IMR-90 (cell line): Measurements from ENCODE around the gene WNT11. TPM values are rescaled to one million over a fixed set of nuclear protein-coding genes. Genes with fewer than 3 reads are reported as not detected.
"Not testable (repeated sequence)": the region's sequence is repeated elsewhere in the genome, so short reads cannot be mapped to it uniquely, and the experiment has no call there.

ENCODE experiments used
- ATAC-seq: fragments of 200-7000 bp; cut with Tn5 transposase; 2 replicates; pipeline ENCODE4 v1.9.1; 2020; ENCODE audit warnings: low read depth, mild to moderate bottlenecking, moderate library complexity
- BruUV-seq: library from RNA; stranded (reverse); fragments of 400-500 nt; replicated peaks from 2 replicates; lab custom pipeline; 2021; lab: Mats Ljungman, UMichigan
- CTCF ChIA-PET: fragments of 300-600 bp; formaldehyde crosslinking; extraction: SDS; loops from one replicate; lab custom pipeline; 2021; ENCODE audit warnings: antibody characterized with exemption; lab: Yijun Ruan, JAX
- POLR2A ChIA-PET: fragments of 300-600 bp; sonication (Branson Sonifier 250); formaldehyde crosslinking; loops from one replicate; lab custom pipeline; 2022; ENCODE audit warnings: antibody characterized with exemption; ENCODE audit not compliant: unreplicated experiment; lab: Charles Lee
- DNase-seq: peaks from one replicate; pipeline ENCODE4 v3.0.0; 2013
- H2AFZ ChIP-seq: replicated peaks from 2 replicates; pipeline ENCODE3; 2013; ENCODE audit warnings: low read length, mild to moderate bottlenecking; ENCODE audit not compliant: poor library complexity
- H2AK5ac ChIP-seq: 2 replicates; pipeline ENCODE4 v1.6.1; 2013; ENCODE audit warnings: low read depth, low read length, inconsistent platforms
- H2AK9ac ChIP-seq: replicated peaks from 2 replicates; pipeline ENCODE3; 2013; ENCODE audit warnings: mild to moderate bottlenecking, low read depth, low read length, moderate library complexity; ENCODE audit not compliant: poor library complexity
- H2BK120ac ChIP-seq: 2 replicates; pipeline ENCODE4 v1.6.1; 2013; ENCODE audit warnings: low read depth, low read length, inconsistent platforms
- H2BK15ac ChIP-seq: 3 replicates; pipeline ENCODE4 v1.6.1; 2013; ENCODE audit warnings: low read depth, low read length, inconsistent platforms
- H2BK20ac ChIP-seq: 2 replicates; pipeline ENCODE4 v1.6.1; 2013; ENCODE audit warnings: low read depth, mild to moderate bottlenecking, inconsistent platforms, low read length, moderate library complexity
- H2BK5ac ChIP-seq: 2 replicates; pipeline ENCODE4 v1.6.1; 2013; ENCODE audit warnings: mild to moderate bottlenecking, low read depth, low read length, inconsistent platforms; ENCODE audit not compliant: poor library complexity, severe bottlenecking
- H3K14ac ChIP-seq: replicated peaks from 2 replicates; pipeline ENCODE4 v1.6.1; 2013; ENCODE audit warnings: low read depth, low read length, inconsistent platforms
- H3K18ac ChIP-seq: 2 replicates; pipeline ENCODE4 v1.6.1; 2013; ENCODE audit warnings: low read depth, low read length, control low read depth
- H3K23ac ChIP-seq: 2 replicates; pipeline ENCODE4 v1.6.1; 2013; ENCODE audit warnings: low read depth, low read length, inconsistent platforms
- H3K27ac ChIP-seq: 2 replicates; pipeline ENCODE4 v1.5.1; 2013; ENCODE audit warnings: mild to moderate bottlenecking, control low read depth, low read length; ENCODE audit not compliant: insufficient read depth
- H3K27me3 ChIP-seq: 2 replicates; pipeline ENCODE4 v1.6.1; 2013; ENCODE audit warnings: low read length; ENCODE audit not compliant: control insufficient read depth, insufficient read depth
- H3K36me3 ChIP-seq: 2 replicates; pipeline ENCODE4 v1.6.1; 2013; ENCODE audit warnings: low read length, mixed read lengths; ENCODE audit not compliant: control insufficient read depth, insufficient read depth
- H3K4ac ChIP-seq: 2 replicates; pipeline ENCODE4 v1.6.1; 2013; ENCODE audit warnings: low read depth, low read length, inconsistent platforms
- H3K4me1 ChIP-seq: 2 replicates; pipeline ENCODE4 v1.6.1; 2013; ENCODE audit warnings: low read length, mixed read lengths; ENCODE audit not compliant: control insufficient read depth, insufficient read depth
- H3K4me2 ChIP-seq: 2 replicates; pipeline ENCODE4 v1.6.1; 2013; ENCODE audit warnings: low read depth, mild to moderate bottlenecking, control low read depth, low read length, moderate library complexity
- H3K4me3 ChIP-seq: 2 replicates; pipeline ENCODE4 v1.5.1; 2013; ENCODE audit warnings: low read depth, mild to moderate bottlenecking, control low read depth, low read length, moderate library complexity; ENCODE audit not compliant: insufficient read depth
- H3K56ac ChIP-seq: 2 replicates; pipeline ENCODE4 v1.6.1; 2013; ENCODE audit warnings: low read length, inconsistent platforms; ENCODE audit not compliant: insufficient read depth; ENCODE audit errors: extremely low read depth
- H3K79me1 ChIP-seq, 2 experiments: 2 replicates each; pipeline ENCODE4 v1.6.1; 2013; ENCODE audit warnings: low read length in 2 of 2, inconsistent platforms in 1 of 2, low read depth in 1 of 2
- H3K9ac ChIP-seq: 2 replicates; pipeline ENCODE4 v1.6.1; 2013; ENCODE audit warnings: low read depth, low read length, control low read depth
- H3K9me1 ChIP-seq: 2 replicates; pipeline ENCODE4 v1.6.1; 2013; ENCODE audit warnings: low read length, inconsistent platforms; ENCODE audit not compliant: insufficient read depth
- H3K9me3 ChIP-seq: 2 replicates; pipeline ENCODE4 v1.6.1; 2013; ENCODE audit warnings: low read length; ENCODE audit not compliant: control insufficient read depth, insufficient read depth
- H4K20me1 ChIP-seq: 2 replicates; pipeline ENCODE4 v1.6.1; 2013; ENCODE audit warnings: low read length, inconsistent platforms; ENCODE audit not compliant: insufficient read depth
- H4K5ac ChIP-seq: 2 replicates; pipeline ENCODE4 v1.6.1; 2013; ENCODE audit warnings: mild to moderate bottlenecking, low read depth, low read length, control low read depth
- H4K8ac ChIP-seq, 2 experiments: 2 replicates each; pipeline ENCODE4 v1.6.1; 2013; ENCODE audit warnings: low read depth in 2 of 2, low read length in 2 of 2, control low read depth in 1 of 2, inconsistent platforms in 1 of 2
- H4K91ac ChIP-seq: 2 replicates; pipeline ENCODE4 v1.6.1; 2013; ENCODE audit warnings: low read depth, low read length, inconsistent platforms; ENCODE audit not compliant: insufficient read depth
- WGBS, 2 experiments: methylation state at CpG; one replicate each; pipeline versions ENCODE4 v1.1.5 to v1.1.7; 2013; ENCODE audit warnings: missing lambda C conversion rate in 2 of 2; ENCODE audit not compliant: insufficient read length in 1 of 2; ENCODE audit errors: extremely low coverage in 2 of 2; 5-methylcytosine and 5-hydroxymethylcytosine counted together
- dilution Hi-C: fragments of 300-500 bp; cut with HindIII; formaldehyde crosslinking; loops from one replicate; pipeline ENCODE4 v1.14.3; 2018; ENCODE audit warnings: low sequenced_read_pairs; ENCODE audit not compliant: unreplicated experiment
- in situ Hi-C: fragments of 300-500 bp; cut with MboI; formaldehyde crosslinking; loops from 3 replicates; pipeline ENCODE4 v1.14.3; 2019; ENCODE audit warnings: low sequenced_read_pairs, inconsistent platforms, mixed read lengths
- intact Hi-C: fragments of 100-400 bp; cut with micrococcal nuclease; formaldehyde crosslinking; loops from 2 replicates; pipeline ENCODE4 v1.10.0; 2022
- polyA plus RNA-seq, 3 experiments: library from polyadenylated mRNA; depleted of rRNA; stranded (reverse); fragments of >200 nt; gene quantifications; 2 replicates each; pipeline ENCODE4 v1.2.3, GENCODE V29; 2012; ENCODE audit warnings: low replicate concordance in 1 of 3
- total RNA-seq: library from RNA; depleted of rRNA; stranded (reverse); fragments of >200 nt; gene quantifications from 2 replicates; pipeline ENCODE4 v1.2.3, GENCODE V29; 2012

Gene WNT11
- total and polyA plus RNA-seq, 2 of the 4 experiments (the other 2 are of a cell fraction) = 0.10 TPM; not detected in 1

- H2AK9ac ChIP-seq, H2BK5ac ChIP-seq, intact Hi-C loops, BruUV-seq, H3K18ac ChIP-seq, H2BK120ac ChIP-seq, H4K91ac ChIP-seq, H3K27ac ChIP-seq, H2AK5ac ChIP-seq, H2BK20ac ChIP-seq, H3K9me3 ChIP-seq, H3K4me1 ChIP-seq, H3K79me1 ChIP-seq, H3K4me2 ChIP-seq, H4K8ac ChIP-seq, ATAC-seq, dilution Hi-C loops, H3K9ac ChIP-seq, H2BK15ac ChIP-seq, H3K23ac ChIP-seq, CTCF ChIA-PET, DNase-seq, in situ Hi-C loops, POLR2A ChIA-PET, H3K4ac ChIP-seq, H3K56ac ChIP-seq, H3K36me3 ChIP-seq, H3K4me3 ChIP-seq, H3K9me1 ChIP-seq, H4K5ac ChIP-seq, H3K14ac ChIP-seq, H2AFZ ChIP-seq, H4K20me1 ChIP-seq: not testable (repeated sequence)
- 95% methylated on average over 3 of the region's 6 CpGs; no CpG with 5 or more reads in 1 of the 2 experiments for WGBS, 2 experiments
- peaks cover 68% of the 10 kb centered on the region for H3K27me3 ChIP-seq
These were observed 7.6 kb downstream of the WNT11 start for GRCh38 chr11:76198691-76199090.
